NCI-H2227 (cell line): Measurements from ENCODE around the gene KDM2A.

ENCODE experiments used
- DNase-seq: peaks from one replicate; lab custom pipeline; 2025; ENCODE audit not compliant: unreplicated experiment; lab: John Stamatoyannopoulos, UW

KDM2A gene

DNA sequence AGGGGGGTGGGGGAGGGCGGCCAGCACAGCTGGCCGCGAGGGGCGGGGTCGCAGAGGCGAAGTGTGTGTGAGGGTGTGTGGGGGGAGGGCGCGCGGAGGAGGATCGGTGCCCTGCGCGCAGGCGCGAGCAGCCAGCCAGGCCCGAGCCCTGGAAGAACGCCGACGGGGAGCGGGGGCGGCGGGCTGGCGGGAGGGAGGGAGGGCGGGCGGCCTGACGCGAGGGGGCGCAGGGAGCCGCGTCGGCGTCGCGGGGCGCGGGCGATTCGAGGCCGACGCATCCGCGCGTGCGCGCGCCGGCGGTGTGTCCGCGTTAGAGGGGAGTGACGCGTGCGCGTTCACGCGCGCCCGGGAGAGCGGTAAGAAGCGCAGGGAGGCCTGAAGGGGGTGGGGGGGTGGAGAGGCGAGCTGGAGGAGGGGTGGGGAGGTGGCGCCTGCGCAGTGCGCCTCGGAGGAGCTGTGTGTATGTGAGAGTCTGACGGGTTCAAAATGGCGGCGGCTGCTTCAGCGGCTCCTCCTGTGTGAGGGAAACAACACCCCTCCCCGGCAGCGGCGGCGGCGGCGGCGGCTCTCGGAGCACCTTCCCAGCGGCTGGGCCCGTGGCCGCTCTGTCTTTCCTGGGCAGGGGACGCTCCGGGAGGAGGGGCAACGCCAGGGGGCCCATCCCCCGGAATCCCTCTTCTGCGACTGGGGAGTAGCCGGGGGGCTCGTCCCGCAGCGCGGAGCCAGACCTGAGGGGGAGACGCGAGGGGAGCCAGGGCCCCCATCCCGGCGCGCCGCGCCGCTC is at the start of gene KDM2A:
KDM2A (plus strand) TSS at position 463 of the 784 bp plus-strand sequence. CDS start 2,054 bp downstream, outside the sequence.
- DNase-seq: peak; percentile 99

DNA sequence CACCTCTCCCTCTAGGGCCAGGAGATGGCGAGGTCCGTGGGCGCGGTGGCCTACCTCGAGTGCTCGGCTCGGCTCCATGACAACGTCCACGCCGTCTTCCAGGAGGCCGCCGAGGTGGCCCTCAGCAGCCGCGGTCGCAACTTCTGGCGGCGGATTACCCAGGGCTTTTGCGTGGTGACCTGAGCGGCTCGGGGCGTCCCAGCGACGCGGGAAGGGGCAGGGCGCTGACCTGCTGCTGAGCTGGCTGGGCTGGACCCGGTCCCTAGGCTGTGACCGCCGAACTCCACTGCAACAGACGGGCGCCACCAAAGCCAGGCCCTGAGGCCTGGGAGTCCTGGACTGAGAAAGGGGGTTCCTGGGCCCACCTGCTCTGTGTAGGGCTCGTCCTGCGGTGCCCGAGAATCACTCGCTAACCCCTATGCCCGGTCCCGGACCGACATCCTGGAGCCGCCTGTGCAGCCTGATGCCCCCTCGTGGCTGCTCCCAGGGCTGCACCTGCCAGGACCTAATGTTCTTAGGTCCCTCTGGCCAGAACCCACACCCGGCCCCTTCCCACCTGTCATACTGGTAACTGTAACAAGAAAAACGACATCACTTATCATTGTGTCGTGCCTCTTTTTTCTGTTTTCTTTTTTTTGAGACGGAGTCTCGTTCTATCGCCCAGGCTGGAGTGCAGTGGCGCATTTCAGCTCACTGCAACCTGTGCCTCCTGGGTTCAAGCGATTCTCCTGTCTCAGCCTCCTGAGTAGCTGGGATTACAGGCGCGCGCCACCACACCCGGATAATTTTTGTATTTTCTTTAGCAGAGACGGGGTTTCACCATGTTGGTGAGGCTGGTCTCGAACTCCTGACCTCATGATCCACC is 47.4 kb upstream of the KDM2A start:
- DNase-seq: no peak

GRCh38 chr11:67072295-67072694 is 46.8 kb upstream of the KDM2A start:
- no peak for DNase-seq

DNA sequence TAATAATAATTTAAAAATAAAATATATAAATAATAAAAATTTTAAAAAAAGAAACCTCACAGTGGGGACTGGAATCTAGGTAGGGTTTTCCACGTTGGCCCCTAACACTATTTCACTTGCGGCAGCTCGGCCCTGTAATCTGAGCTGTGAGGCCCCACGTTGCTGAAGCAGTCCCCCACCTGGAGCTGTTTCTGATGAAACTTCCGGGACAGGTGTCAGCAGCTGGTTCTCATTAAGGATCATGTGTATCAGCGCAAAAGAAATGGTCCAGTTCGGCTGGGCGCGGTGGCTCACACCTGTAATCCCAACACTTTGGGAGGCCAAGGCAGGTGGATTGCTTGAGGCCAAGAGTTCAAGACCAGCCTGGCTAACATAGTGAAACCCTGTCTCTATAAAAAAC is 45.2 kb upstream of the KDM2A start:
- DNase-seq: no peak

- DNase-seq: no peak
Measured at GRCh38 chr11:67076202-67076601, 42.9 kb upstream of the KDM2A start.

DNA sequence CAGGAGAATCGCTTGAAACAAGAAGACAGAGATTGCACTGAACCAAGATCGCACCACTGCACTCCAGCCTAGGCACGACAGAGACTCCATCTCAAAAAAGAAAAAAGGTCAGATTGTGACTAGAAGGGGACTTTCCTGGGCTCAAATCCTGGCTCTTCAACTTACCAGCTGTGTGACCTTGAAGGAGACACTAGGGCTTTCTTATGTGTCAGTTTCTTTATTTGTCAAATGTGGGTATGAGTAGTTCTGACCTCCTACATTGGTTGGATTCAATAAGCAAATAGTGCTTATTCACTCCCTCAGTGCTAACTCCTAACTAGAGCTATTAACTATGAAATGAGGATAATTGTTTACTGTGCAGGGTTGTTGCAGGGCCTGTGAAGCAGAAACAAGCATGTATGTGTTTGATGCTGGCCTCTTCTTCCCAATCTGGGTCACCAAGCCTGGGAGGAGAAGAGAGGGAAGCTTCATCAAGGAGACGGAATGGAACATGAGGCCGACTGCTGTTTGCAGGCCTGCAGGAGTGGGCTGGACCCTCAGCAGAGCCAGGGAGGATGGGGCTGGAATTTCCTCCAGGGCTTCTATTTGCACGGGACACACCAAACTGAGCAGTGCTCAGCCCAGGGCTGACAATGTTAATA is 39.9 kb upstream of the KDM2A start:
- DNase-seq: no peak

DNA sequence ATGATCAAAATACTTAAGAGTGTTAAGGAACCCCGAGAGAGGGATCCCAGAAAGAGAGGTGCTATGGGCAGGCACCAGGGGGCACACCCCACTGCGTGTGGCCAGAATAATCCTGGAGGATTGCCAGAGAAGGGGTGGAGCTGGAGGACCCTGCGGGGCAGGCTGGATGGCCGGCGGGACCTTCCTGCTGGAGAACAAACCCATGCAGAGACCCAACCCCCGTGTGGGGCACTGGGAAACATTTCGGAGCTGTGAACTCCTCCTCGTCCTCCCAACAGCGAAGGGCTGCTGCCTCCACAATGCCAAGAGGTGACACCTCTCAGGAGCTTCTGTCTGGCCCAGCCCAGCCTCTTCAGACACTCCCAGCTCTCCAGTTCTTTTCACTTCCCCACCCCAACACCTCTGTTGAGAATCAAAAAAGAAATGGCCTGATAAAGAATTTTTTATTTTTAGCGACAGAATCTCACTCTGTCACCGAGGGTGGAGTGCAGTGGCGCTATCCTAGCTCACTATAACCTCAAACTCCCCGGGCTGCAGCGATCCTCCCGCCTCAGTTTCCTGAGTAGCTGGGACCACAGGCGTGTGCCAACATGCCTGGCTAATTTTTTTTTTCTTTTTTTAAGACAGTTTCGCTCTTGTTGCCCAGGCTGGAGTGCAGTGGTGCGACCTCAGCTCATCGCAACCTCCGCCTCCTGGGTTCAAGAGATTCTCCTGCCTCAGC is 36.8 kb upstream of the KDM2A start:
- no peak for DNase-seq

DNA sequence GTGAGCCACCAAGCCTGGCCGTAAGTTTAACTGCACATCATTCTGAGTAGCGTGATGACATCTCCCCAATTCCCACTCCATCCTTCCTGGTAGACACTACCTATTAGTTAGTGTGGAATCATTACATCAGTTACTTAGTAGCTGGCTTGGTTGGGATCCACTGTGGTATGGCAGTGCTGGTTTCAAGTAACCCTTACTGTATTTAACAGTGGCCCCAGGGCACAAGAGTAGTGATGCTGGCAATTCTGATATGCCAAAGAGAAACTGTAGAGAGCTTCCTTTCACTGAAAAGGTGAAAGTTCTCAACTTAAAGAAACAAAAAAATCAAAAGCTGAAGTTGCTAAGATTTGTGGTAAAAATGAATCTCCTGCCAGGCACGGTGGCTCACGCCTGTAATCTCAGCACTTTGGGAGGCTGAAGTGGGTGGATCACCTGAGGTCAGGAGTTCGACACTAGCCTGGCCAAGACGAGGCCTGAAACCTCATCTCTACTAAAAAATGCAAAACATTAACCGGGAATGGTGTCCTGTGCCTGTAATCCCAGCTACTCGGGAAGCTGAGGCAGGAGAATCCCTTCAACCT is 35.2 kb upstream of the KDM2A start:
- DNase-seq: no peak

DNA sequence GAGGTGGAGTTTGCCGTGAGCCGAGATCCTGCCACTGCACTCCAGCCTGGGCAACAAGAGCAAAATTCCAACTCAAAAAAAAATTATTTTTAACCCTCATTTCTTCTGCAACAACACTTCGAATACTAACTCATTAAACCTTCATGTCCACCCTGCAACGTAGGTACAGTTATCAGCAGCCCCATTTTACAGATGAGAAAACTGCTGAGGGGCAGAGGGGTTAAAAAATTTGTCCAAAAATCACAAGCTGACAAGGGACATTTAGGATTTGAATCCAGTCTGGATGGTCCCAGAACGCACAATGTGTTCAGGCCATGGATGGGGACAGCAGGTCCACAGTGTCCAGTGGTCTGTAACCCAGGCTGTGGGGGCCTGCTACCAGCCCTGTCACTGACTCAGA is 33.4 kb upstream of the KDM2A start:
- no peak for DNase-seq

- no peak for DNase-seq
Measured at GRCh38 chr11:67090717-67091116, 28.3 kb upstream of the KDM2A start.

DNA sequence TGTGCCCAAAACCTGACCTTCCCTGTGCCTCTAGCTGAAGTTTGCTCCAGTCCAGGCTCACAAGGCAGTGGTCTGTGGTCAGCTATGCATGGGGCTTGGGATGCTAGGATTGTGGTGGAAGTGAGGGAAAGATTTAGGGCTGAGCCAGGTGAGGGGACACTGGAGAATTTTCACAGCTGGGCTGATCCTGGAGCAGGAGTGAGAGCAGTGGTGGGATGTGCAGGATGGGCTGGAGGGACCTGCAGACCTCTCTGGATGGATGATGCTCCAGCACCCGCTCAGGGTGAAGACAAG is 23.9 kb upstream of the KDM2A start:
- no peak for DNase-seq

- no peak for DNase-seq
Measured at GRCh38 chr11:67098799-67099429, 20.1 kb upstream of the KDM2A start.

- no peak for DNase-seq
Measured at GRCh38 chr11:67099831-67100324, 19.2 kb upstream of the KDM2A start.

- DNase-seq: no peak
Measured at GRCh38 chr11:67102664-67103063, 16.4 kb upstream of the KDM2A start.

- DNase-seq: peak; percentile 46
Measured at GRCh38 chr11:67105964-67106363, 13.1 kb upstream of the KDM2A start.

DNA sequence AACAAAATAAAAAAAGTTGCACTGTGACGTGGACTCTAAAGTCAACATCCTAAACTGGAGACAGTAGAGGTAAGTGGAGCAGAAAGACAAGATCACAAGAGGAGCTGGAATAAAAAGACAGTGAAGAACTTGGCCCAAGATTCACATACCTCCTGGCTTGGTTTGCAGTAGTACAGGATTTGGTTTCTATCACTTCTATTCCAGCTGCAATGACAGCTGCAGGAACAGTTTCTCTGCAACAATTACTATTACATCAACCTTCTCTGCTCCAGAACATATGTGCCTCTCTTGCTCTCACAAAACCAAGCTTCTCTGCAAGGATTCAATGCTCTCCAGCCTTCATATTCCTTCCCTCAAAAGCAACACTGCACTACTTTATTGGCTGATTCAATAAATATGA is 7.8 kb upstream of the KDM2A start:
- no peak for DNase-seq

GRCh38 chr11:67113231-67113721 is 5.8 kb upstream of the KDM2A start:
- no peak for DNase-seq

DNA sequence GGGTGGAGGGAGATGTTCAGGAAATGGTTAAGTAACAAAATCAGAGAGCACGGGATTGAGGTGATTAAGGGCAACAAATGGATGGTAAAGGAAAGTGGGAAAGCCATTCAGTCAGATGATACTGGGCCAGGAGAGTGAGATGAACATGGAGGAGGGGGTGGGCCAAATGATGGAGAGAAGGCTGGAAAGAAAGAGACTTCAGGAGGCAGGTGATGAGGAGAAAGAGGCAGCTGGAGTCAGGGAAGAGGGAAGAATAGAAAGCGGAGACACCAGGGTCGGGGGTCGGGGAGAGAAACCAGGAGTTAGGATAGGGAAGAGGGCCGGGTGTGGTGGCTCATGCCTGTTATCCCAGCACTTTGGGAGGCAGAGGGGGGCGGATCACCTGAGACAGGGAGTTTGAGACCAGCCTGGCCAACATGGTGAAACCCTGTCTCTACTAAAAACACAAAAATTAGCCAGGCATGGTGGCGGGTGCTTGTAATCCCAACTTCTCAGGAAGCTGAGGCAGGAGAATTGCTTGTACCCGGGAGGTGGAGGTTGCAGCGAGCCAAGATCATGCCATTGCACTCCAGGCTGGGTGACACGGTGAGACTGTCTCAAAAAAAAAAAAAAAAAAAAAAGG is 4.7 kb upstream of the KDM2A start:
- no peak for DNase-seq

- no peak for DNase-seq
Measured at GRCh38 chr11:67116758-67117105, 2.3 kb upstream of the KDM2A start.

GRCh38 chr11:67117176-67117575 is 1.9 kb upstream of the KDM2A start:
- peak; percentile 59 for DNase-seq
